NCI-H1417 (cell line): ENCODE measurements around the gene SYNC.

Source experiments
- DNase-seq, 3 experiments: peaks; one replicate each; lab custom pipeline; 2025; lab: John Stamatoyannopoulos, UW

The SYNC gene

GRCh38 chr1:32702599-32703478 lies at the start of gene SYNC:
TSS of gene SYNC (minus strand) at chr1:32702770. CDS start at chr1:32702660, 110 bp downstream.
- peak in 1 of 3 experiments; percentile 30 for DNase-seq

DNA sequence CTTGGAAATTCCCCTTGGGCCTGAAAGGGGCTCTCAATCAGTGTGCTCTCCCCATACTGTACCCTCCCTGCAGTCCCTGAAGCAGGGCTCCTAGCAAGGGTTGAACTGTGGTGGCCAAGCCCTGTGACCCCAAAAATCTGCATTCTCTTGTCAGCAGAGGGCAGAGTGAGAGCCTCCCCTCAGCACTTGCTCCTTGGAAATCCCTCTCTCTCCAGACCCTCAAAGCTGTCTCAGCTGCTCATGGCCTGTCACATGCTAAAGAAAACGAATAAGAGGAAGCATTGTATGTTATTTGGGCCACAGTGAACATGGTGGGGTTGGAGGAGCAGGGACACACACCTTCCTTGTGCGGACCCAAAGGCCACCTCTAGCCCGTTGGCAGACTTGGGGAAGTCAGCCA lies 47.2 kb upstream of the SYNC start:
- DNase-seq, result no peak

DNA sequence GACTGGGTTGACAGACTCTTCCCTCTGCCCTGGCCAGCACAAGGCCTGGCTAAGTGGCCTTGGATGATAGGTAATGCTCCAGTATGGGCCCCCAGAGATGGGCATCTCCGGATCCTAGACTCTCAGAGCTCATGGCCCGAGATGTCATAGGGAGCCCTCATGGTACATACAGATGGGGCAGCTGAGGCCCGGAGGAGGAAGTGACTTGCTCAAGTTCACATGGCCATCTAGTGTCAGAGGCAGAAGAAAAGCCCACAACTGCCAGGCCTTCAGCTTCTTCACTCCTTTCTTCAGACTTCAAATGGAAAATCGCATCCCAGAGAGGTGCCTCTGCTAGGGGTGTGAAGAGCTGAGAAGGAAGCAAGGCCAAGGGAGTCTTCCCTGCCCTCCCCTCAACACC lies 46.8 kb upstream of the SYNC start:
- no peak for DNase-seq

DNA sequence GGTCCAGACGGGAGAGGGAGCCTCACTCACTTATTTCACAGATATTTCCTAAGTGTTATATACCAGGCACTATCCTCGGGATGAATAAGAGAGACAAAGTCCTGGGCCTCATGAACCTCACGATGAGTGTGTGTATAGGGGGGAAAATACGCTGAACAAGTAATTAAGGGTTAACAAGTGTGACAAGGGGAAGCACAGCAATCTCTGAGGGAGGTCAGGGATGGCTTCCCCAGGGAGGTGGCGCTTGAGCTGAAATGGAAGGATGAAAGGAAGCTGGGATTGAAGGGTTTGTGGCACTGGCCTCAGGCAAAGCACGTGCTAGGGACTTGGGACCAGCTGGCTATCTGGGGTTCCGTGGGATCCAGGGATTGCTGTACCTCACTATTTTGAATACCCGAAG lies 46.4 kb upstream of the SYNC start:
- no peak for DNase-seq

- DNase-seq, result no peak
Observed at GRCh38 chr1:32748348-32748747, 45.8 kb upstream of the SYNC start.

GRCh38 chr1:32746130-32746529 lies 43.6 kb upstream of the SYNC start:
- no peak for DNase-seq

DNA sequence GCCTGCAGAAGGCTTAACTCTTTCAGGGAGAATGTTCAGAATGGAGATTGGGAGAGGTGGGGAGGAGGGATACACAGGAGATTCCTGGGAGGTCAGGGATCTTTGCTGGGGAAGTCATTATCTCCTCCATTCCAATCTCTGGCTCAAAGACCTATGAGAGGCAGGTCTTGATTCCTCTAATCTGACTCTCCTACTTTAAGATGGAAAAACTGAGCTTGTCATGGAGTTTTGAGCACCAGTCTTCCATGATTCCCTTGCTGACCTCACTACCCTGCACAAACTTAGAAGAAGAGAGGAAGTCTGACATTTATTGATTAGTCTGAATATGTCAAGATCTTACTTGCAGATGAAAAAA lies 41.5 kb upstream of the SYNC start:
- no peak for DNase-seq

DNA sequence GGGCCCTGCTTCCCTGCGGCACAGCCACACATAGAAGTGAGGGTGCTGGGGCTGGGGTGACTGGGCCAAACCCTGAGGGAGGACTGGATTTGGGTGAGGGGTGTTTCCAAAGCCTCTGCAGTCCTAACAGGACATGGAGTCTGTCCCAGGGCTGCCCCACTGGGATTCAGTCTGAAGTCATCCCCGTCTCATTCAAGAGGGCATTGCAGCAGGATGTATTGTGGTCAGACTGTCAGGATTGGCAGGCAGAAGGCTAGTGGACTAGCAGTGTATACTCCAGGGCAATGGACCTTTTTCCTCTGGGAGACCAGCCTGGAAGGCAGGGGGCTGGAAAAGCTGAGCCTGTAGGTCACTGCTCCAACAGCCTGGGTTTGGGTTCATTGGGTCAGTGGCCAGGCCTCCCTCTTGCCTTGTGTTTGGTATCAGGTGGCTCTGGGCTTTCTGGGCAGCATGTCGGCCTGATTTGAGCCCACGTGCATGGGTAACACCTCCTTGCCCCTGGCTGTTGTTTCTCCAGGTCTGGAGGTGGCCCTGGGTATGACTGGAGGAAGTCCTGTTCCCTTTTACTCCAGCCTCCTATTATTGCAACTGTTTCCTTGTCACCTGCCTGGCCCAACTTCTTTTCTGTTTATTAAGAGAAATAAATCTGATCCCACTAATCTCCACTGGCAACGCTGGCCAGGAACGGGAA lies 41.0 kb upstream of the SYNC start:
- DNase-seq, result no peak

GRCh38 chr1:32742956-32743355 lies 40.4 kb upstream of the SYNC start:
- DNase-seq, result no peak

GRCh38 chr1:32742199-32742947 lies 39.8 kb upstream of the SYNC start:
- peak in 2 of 3 experiments; percentile 34 to 53 for DNase-seq

DNA sequence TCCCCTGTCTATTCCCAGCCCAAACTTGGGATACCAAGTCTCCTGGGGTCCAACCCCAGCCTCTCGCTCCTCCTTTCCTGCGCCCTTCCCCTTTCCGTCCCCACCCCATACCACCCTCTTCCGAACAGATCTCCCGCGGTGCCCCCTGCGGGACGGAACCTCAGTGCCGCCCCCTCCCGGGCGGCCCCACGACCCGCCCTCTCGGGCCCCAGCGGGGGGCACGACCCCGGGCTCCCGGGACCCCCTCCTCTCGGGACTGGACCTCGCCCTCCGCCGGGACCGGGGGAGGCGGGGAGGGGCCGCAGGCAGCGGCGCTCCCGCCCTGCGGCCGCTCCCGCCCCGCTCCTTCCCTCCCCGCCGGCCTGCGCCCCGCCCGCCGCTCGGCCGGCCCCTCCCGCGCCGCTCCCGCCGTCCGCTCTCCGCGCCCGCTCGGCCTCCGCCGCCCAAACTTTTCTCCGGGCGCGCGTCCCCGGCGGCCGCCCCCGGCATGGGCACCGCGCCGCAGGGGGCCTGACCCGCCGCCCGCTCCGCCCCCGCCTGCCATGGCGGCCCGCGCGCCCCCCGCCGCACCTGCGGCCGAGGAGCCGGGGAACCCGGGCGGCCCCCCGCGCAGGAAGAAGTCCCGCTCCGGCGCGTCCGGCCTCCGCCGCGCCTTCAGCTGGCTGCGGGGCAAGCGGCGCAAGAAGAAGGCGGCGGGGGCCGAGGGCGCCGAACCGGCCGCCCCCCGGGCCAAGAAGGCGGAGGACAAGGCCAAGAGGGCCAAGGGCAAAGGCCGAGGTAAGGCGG lies 39.0 kb upstream of the SYNC start:
- peak in 2 of 3 experiments; percentile 45 to 48 for DNase-seq

DNA sequence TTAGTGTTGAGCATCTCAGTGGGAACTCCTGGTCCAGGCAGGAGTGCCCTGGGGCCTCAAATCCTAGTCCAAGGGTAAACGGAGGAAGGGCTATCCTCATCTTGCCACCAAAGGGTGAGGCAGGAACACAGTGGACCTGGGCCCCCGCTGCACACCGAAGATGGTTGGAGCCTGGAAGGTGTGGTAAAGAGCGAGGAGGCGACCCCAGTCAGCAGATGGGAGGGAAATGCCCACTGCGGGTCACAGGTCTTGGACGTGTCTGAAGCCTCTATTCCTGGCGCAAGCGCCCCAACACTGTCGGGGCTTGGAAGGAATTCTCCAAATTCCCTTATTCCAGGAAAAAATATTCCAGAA lies 38.5 kb upstream of the SYNC start:
- DNase-seq, result peak in 2 of 3 experiments; percentile 26 to 39

DNA sequence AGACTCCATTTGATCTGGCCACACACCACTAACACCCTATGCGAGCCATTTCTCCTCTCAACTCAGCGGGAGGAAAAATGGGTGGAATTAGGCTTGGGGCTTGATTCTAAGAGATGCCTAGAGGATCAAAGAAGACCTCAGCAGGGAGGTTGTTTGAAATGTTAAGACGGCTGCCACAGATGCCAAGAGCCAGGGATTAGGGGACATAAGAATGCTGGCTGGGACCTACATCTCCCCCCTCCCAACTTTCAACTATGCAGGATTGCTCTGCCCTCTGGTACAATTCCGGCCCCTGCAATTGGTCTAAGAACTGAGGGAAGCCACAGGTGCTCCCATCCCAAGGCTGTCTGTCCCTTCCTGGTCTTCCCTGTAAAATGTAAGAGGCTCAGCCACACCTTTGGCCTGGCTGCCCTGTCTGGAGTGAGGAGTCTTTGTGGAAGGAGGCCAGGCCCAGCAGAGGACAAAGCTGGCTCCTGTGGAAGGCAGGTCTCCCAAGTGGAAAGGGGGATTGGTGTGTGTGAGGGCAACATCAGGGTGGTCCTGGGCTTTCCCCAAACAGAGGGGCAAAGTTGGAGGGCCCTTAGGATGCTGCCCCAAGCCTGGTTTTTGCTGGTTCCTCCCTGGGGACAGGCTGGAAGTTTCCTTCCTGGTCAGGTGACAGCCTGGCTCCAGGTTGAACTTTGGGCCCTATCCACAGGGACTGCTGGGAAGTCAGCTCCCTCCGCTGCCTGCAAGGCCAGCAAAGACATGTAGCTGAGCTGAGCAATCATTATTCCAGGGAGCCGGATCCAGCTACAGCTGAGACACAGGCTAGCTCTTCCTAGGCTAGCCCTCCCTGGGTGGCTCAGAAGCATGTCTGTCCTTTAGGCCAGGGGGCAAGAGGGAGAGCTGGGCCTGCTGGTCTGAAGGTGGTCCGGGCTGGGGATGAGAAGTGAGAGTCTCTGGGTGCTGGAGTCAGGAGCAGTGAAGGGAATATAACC lies 34.5 kb upstream of the SYNC start:
- DNase-seq, result no peak

DNA sequence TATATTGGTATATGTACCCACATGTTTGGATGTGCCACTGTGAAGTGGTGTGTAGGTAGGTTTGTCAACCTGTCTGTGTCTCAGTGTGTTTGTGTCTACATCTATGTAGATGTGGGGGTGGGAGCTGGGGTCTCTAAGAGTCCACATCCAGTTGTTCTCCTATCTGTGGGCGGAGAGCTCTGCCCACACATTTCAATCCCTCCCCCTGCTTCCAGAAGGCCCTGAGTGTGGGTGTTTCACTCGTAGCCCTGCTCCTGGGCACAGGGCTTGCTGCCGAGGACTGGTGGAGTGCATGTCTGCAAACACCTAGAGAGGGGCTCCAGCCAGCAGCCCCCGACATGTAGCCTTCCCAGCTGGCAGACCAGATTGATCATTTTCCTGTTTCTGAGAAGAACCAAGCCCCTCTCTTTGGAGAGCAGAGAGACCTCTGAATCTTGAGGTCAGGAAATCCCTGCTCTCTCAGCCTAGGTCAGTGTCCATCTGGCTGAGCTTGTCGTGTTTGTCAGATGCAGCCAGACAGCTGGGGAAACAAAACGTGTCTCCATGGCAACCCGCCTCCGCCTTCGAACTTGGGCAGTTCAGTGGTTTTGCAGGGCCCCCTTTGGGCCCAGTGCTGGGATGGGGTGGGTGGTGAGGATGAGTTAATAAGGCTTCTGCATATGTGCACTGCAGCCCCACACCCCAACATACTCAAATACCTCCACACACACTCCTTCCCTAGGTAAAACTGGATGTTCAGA lies 31.2 kb upstream of the SYNC start:
- DNase-seq, result peak in 2 of 3 experiments; percentile 47 to 76

- peak in 2 of 3 experiments; percentile 22 to 48 for DNase-seq
Observed at GRCh38 chr1:32729254-32730046, 26.9 kb upstream of the SYNC start.

- no peak for DNase-seq
Observed at GRCh38 chr1:32728413-32729077, 26.0 kb upstream of the SYNC start.

DNA sequence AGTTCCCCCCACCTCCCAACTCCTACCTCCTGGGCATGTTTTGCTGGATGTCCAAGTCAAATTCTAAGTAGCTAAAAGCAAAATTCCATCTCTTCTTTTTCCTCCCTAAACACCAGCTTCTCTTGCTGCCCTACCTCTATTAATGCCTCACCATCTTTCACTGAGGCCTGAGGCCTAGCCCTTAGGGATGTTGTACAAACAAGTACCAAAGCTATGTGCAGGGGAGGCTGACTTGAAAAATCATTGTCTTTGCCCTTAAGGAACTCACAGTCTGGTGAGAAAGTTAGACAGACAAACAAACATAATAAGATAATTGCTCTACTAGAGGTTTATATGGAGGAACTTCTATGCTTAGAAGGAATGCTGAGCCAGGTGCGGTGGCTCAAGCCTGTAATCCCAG lies 25.3 kb upstream of the SYNC start:
- no peak for DNase-seq

- DNase-seq, result no peak
Observed at GRCh38 chr1:32725615-32725982, 23.0 kb upstream of the SYNC start.
